OCI-LY1 (cell line): ENCODE data around the gene SNRNP48.

Experiments used
- H2AFZ ChIP-seq: fragments of 200-600 bp; sonication (generic), shearing (Covaris generic); 2 replicates; pipeline ENCODE4 v1.6.0; 2014; ENCODE audit warnings: antibody characterized with exemption, mild to moderate bottlenecking, low read length
- H3F3A ChIP-seq: fragments of 200-600 bp; sonication (generic), shearing (Covaris generic); 2 replicates; pipeline ENCODE4 v1.6.0; 2014; ENCODE audit warnings: mild to moderate bottlenecking, antibody characterized with exemption, low read length, moderate library complexity; ENCODE audit not compliant: insufficient read depth
- H3K27ac ChIP-seq: fragments of 200-600 bp; sonication (generic); 2 replicates; pipeline ENCODE4 v1.5.1; 2014; ENCODE audit warnings: low read length, mixed run types, mild to moderate bottlenecking, low read depth; ENCODE audit not compliant: poor library complexity, severe bottlenecking
- H3K27me3 ChIP-seq: fragments of 200-600 bp; sonication (generic); 2 replicates; pipeline ENCODE4 v1.6.0; 2014; ENCODE audit warnings: antibody characterized with exemption, mild to moderate bottlenecking, low read length, moderate library complexity; ENCODE audit not compliant: insufficient read depth
- H3K36me3 ChIP-seq: fragments of 200-600 bp; sonication (generic); 2 replicates; pipeline ENCODE4 v1.6.1; 2014; ENCODE audit warnings: mild to moderate bottlenecking, antibody characterized with exemption, low read length, moderate library complexity, mixed read lengths; ENCODE audit not compliant: insufficient read depth
- H3K4me1 ChIP-seq: fragments of 200-600 bp; sonication (generic); 2 replicates; pipeline ENCODE4 v1.5.1; 2014; ENCODE audit warnings: mild to moderate bottlenecking, low read length, moderate library complexity; ENCODE audit not compliant: insufficient read depth, severe bottlenecking
- H3K4me2 ChIP-seq: fragments of 200-600 bp; sonication (generic), shearing (Covaris generic); 2 replicates; pipeline ENCODE4 v1.6.1; 2014; ENCODE audit warnings: low read length
- H3K4me3 ChIP-seq: fragments of 200-600 bp; sonication (generic); 2 replicates; pipeline ENCODE4 v1.5.1; 2014; ENCODE audit warnings: low read length, low read depth, mild to moderate bottlenecking, mixed read lengths; ENCODE audit not compliant: poor library complexity, severe bottlenecking
- H3K79me2 ChIP-seq: fragments of 200-600 bp; shearing (Covaris generic); 2 replicates; pipeline ENCODE4 v1.6.1; 2016; ENCODE audit warnings: mixed run types, low read length, mixed read lengths; ENCODE audit not compliant: insufficient read depth
- H3K9ac ChIP-seq: fragments of 200-600 bp; sonication (generic), shearing (Covaris generic); 2 replicates; pipeline ENCODE4 v1.6.1; 2014; ENCODE audit warnings: mild to moderate bottlenecking, low read length, mixed read lengths
- H3K9me2 ChIP-seq: fragments of 200-600 bp; sonication (generic), shearing (Covaris generic); 2 replicates; pipeline ENCODE4 v1.6.1; 2014; ENCODE audit warnings: low read depth, mild to moderate bottlenecking, low read length, mixed read lengths
- H3K9me3 ChIP-seq: fragments of 200-600 bp; shearing (Covaris generic); 2 replicates; pipeline ENCODE4 v1.6.1; 2014; ENCODE audit warnings: low read length, mixed read lengths
- H4K20me1 ChIP-seq: fragments of 200-600 bp; sonication (generic), shearing (Covaris generic); 2 replicates; pipeline ENCODE4 v1.6.0; 2016; ENCODE audit warnings: mild to moderate bottlenecking, low read length; ENCODE audit not compliant: insufficient read depth
- CTCF ChIP-seq: fragments of 200-600 bp; sonication (generic), shearing (Covaris generic); IDR thresholded peaks from 2 replicates; pipeline ENCODE4 v1.5.1; 2017; ENCODE audit warnings: mild to moderate bottlenecking, antibody characterized with exemption, low read length, moderate library complexity, mixed read lengths
- EZH2 ChIP-seq: fragments of 200-600 bp; sonication (generic), shearing (Covaris generic); IDR thresholded peaks from 2 replicates; pipeline ENCODE4 v1.8.0; 2017; ENCODE audit warnings: borderline replicate concordance, mixed run types, mild to moderate bottlenecking, antibody characterized with exemption, low read length, moderate library complexity, mixed read lengths

The SNRNP48 gene

DNA sequence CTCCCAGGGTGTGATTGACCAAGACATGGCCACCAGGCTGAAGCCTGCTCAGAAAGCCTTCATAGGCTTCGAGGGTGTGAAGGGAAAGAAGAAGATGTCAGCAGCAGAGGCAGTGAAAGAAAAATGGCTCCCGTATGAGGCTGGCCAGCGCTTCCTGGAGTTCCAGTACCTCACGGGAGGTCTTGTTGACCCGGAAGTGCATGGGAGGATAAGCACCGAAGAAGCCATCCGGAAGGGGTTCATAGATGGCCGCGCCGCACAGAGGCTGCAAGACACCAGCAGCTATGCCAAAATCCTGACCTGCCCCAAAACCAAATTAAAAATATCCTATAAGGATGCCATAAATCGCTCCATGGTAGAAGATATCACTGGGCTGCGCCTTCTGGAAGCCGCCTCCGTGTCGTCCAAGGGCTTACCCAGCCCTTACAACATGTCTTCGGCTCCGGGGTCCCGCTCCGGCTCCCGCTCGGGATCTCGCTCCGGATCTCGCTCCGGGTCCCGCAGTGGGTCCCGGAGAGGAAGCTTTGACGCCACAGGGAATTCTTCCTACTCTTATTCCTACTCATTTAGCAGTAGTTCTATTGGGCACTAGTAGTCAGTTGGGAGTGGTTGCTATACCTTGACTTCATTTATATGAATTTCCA is 4.6 kb upstream of the SNRNP48 start:
- Histone ChIP-seq H3K9me3 (no peaks in the 10 kb centered on the region), H3K4me2 (no peak overlapping the region), H3K4me3 (no peak overlapping the region), H3K36me3 (no peaks in the 10 kb centered on the region), H3K27ac (no peak overlapping the region), H4K20me1 (no peaks in the 10 kb centered on the region), H2AFZ (no peak overlapping the region), H3K9me2 (no peaks in the 10 kb centered on the region), H3K79me2 (no peaks in the 10 kb centered on the region), H3K9ac (no peak overlapping the region), H3K4me1 (peaks cover 6% of the 10 kb centered on the region), H3F3A (no peaks in the 10 kb centered on the region), H3K27me3 (no peaks in the 10 kb centered on the region)
- TF ChIP-seq CTCF: no peak

GRCh38 chr6:7587631-7588100 is 2.3 kb upstream of the SNRNP48 start:
- no peaks in the 10 kb centered on the region for H3K9me2 ChIP-seq
- peaks cover 22% of the 10 kb centered on the region for H3K79me2 ChIP-seq
- no peak overlapping the region for H3K4me2 ChIP-seq
- H3K27me3 ChIP-seq: no peaks in the 10 kb centered on the region
- no peak overlapping the region for H3K27ac ChIP-seq
- H3K9ac ChIP-seq: no peak overlapping the region
- peaks cover 23% of the 10 kb centered on the region for H3K4me1 ChIP-seq
- no peak overlapping the region for H2AFZ ChIP-seq
- no peaks in the 10 kb centered on the region for H3F3A ChIP-seq
- H3K9me3 ChIP-seq: no peaks in the 10 kb centered on the region
- H3K36me3 ChIP-seq: peaks cover 4% of the 10 kb centered on the region; the same call in 1 of the 2 replicates
- TF ChIP-seq EZH2 (no peak), CTCF (no peak)
- no peak overlapping the region for H3K4me3 ChIP-seq
- no peaks in the 10 kb centered on the region for H4K20me1 ChIP-seq

DNA sequence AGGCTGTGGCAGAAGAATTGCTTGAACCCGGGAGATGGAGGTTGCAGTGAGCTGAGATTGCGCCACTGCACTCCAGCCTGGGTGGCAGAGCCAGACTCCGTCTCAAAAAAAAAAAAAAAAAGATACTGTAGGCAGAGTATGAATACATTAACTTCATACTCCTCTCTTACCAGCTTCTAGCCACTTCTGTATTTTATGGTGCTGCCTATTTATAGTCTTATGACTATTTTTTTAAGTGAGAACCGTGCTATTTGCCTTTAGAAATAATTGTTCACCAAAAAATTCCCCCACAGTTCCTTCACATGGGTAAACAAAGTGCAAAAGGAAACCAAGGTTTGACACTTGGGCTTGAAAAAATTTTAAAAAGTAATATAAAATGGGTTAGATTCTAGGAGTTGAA is 1.5 kb upstream of the SNRNP48 start:
- no peaks in the 10 kb centered on the region for H3K9me2 ChIP-seq
- peaks cover 8% of the 10 kb centered on the region; the same call in 1 of the 2 replicates for H3K36me3 ChIP-seq
- H3K9me3 ChIP-seq: no peaks in the 10 kb centered on the region
- H3K27me3 ChIP-seq: no peaks in the 10 kb centered on the region
- H3K4me3 ChIP-seq: no peak overlapping the region
- H3K4me1 ChIP-seq: peaks cover 23% of the 10 kb centered on the region
- peaks cover 26% of the 10 kb centered on the region for H3K79me2 ChIP-seq
- TF ChIP-seq EZH2 (no peak), CTCF (no peak)
- H3F3A ChIP-seq: no peaks in the 10 kb centered on the region
- no peak overlapping the region for H3K27ac ChIP-seq
- no peaks in the 10 kb centered on the region for H4K20me1 ChIP-seq
- H3K9ac ChIP-seq: no peak overlapping the region
- no peak overlapping the region for H3K4me2 ChIP-seq
- H2AFZ ChIP-seq: no peak overlapping the region
